CD4-positive, alpha-beta T cell treated with Interferon alpha-2 for 1 hour (primary cell): ENCODE results near the gene IBA57.

Experiments used
- DNase-seq, 2 donors: peaks; one replicate each; pipeline ENCODE4 v3.0.0-alpha.2; 2020 to 2022

IBA57 gene

DNA sequence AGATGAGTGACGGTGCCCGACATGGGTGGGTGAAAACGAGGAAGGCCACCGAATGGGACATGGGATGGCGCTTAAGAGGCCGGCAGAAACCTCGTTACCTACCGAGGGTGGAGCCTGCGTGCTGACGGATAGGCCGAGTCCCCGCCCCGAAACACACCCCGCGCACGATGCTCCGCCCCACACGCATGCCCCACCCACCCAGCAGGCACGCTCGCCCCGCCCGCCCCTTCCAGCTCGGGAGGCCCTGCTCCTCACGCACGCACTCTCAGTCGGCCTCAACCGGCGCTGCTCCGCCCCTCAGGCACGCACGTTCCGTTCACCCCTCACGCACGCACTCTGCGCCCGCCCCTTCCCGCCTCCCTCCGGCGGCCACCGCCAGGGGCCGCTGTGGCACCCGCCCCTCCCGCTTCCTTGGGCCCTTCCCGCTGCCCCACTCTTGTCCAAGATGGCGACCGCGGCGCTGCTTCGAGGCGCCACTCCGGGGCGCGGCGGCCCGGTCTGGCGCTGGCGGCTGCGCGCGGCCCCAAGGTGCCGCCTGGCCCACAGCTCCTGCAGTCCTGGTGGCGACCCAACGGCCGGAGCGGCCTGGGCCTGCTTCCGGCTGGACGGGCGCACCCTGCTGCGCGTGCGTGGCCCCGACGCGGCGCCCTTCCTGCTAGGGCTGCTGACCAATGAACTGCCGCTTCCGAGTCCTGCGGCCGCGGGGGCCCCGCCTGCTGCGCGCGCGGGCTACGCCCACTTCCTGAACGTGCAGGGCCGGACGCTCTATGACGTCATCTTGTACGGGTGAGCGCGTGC is at the start of gene IBA57:
TSS of gene IBA57 (plus strand) at position 433 of the 798 bp plus-strand sequence. CDS start at position 446, 13 bp downstream.
- peak; percentile 100 for DNase-seq

DNA sequence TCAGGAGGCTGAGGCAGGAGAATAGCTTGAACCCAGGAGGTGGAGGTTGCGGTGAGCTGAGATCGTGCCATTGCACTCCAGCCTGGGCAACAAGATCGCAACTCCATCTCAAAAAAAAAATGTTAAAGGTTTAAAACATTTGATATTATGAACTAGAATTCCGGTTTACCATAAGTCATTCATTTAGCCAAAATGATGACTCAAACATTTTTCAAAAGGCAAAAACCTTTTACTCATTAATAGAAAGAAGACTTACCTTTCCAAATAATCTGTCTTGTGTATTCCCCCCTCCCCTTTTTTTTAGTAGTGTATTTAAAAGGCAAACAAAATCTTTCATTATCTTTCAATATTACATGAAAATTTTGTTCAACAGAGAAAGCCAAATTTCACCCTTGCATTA is 48.3 kb upstream of the IBA57 start:
- DNase-seq, result no peak

DNA sequence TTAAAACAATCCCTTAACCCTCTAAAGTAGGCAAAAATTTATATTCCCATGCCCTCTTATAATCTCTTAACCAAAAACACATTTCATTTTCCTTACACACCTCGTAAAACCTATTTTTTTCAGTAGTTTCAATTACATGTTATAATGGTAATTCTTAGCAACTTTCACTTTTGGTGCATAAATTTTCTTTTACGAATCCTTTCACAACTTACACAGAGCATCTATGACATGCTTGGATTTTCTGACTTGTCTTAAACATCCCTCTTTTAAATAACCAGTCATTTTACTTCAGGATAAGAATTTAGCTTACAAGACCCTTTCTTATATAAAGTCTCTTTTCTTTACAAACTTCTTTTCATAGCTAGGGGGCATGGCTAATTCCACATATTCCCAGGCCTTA is 47.6 kb upstream of the IBA57 start:
- no peak for DNase-seq

DNA sequence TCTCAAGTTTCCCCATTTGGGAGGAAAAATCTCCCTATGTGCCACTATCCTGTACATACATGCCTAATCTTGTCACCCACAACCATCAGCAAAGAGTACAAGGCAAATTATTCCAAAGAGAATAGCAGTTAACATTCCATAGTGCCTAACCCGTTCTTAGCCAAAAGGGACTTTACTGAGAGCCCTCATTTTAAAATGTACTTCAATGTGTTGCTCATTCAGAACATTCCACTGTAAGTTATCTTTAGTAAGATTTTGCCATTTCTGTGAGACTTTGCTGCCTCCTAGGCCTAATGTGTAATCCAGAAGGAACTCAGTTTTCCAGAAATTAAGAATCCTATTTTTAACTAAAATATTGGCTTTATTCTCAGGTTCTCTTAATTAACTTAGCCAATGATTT is 45.3 kb upstream of the IBA57 start:
- DNase-seq, result no peak

DNA sequence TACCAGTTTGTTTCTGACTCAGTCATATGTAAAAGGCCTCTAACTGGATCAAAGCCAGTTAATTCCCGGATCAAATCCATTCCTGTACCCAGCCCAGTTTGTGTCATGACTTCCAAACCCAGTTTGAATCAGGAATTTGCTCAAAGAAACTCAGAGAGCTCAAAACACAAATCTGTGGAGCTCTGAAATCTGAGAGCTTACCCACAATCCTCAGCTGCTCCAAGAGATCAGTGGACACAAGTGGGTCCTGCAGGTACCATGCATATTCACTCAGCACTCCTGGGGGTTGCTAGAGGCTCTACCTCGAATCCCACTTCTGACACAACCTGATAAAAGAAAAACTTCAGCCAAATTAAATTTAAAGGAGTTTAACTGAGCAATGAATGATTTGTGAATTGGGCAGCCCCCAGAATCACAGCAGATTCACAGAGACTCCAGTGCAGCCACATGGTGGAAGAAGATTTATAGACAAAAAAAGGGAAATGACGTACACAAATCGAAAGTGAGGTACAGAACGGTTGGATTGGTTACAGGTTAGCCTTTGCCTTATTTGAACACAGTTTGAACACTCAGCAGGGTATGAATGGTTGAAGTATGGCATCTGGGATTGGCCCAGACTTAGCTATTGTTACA is 44.6 kb upstream of the IBA57 start:
- peak in 1 of 2 donors; percentile 37 for DNase-seq

DNA sequence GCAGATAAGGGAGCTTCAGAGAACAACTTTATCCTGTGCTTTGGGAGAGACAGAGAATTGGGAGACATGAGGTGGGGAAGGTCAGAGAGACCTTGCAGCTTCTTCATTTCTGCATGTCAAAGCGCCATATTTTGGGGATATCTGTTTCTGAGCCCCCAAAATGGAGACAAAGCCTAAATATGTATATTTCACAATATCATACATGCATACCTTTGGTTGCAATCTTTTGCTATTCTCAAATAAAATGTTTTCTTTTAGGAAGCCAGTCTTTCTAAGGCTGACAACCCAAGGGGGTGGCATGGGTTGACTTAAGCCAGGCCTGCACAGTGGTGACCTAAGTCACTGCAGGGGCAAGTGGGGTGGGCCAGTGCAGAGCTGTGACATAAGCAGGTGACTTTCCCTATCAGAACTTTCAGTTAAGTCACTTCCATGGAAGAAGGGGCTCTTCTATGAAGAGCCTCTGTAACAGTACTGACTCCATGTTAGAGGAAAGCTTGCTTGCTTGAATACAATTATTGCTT is 42.6 kb upstream of the IBA57 start:
- no peak for DNase-seq

DNA sequence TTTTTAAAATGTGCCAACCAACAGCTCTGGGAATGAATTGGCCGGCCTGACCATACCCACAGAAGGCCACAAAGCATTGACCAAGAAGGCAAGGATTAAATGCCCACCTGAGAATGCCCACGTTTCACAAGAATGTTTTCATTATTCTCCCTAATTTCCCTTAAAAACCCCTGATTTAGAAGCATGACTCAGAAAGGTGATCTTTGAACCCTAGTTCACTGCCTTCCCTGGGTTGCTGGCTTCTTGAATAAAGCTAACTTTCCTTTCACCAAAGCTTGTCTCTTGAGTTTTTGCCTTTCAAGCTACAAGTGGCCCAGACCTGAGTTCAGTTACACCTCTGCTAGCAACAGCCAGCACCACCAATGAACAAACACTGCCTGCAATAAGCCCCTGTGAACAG is 42.1 kb upstream of the IBA57 start:
- no peak for DNase-seq

DNA sequence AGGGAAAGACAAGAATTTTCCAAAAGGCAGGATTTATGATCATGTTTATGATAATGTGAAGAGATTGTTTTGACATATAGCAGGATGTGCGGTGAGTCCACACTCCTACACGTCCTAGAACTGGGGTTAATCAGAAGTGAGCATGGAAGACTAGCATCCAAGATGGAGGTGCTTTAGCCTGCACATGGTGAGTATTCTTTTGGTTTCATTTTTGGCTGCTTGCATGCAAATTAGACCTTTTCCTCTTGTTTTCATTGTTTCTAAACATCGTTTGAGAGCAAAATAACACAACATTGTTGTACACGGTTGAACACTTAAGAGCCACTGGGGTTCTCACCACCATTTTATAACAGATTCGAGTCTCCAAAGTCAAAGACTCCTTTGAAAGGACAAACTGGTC is 40.4 kb upstream of the IBA57 start:
- no peak for DNase-seq

DNA sequence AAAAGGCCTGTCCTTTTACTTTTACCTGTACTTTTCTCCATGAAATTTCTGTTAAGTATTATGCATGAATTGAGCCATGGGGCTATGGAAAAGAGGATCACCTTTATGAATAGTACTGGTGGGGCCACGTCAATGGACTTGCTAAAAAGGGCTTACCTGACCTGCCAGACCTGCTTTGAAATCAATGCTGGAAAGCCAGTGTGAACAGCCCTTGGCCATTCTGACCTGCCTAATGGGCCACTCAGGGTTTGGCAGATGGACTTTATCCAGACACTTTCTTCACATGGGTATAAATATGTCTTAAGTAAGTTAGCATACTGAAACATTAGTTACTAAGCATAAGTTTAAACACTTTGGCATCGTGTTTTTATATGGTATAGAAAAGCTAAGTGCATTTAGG is 33.8 kb upstream of the IBA57 start:
- no peak for DNase-seq

DNA sequence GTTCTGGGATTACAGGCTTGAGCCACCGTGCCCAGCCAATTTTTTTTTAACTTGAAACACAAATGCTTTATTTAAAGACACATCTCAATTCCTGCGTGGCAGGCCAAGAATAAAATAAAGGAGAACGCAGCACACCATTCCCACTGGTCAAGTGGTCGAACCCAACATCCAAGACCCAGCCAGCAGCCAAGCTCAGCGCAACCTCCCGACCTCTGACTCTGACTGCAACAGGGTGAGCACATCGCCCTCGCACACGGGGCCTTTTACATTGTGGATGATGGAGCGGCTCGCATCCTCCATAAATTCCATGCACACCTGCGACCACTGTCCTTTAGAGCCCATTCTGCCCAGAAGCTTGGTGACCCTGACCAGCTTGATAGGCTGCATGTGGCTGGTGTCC is 31.0 kb upstream of the IBA57 start:
- no peak for DNase-seq

DNA sequence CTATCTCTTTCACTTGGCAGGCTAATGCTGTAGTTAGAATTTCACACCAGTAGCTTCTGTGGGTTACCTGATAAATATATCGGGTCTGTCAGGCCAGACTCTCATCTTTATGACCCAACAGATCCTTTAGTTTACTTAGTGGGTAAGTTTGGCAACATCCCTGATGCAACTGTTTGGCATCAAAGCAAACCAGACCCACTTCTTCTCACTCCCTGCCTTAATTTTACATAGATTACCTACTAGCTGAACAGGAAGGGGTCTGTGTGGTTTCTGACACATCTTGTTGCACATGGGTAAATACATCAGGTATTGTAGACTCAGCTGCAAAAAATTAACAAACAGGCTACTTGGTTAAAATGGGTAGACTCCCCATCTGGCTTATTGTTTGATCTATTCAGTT is 28.7 kb upstream of the IBA57 start:
- peak in 1 of 2 donors; percentile 24 for DNase-seq

DNA sequence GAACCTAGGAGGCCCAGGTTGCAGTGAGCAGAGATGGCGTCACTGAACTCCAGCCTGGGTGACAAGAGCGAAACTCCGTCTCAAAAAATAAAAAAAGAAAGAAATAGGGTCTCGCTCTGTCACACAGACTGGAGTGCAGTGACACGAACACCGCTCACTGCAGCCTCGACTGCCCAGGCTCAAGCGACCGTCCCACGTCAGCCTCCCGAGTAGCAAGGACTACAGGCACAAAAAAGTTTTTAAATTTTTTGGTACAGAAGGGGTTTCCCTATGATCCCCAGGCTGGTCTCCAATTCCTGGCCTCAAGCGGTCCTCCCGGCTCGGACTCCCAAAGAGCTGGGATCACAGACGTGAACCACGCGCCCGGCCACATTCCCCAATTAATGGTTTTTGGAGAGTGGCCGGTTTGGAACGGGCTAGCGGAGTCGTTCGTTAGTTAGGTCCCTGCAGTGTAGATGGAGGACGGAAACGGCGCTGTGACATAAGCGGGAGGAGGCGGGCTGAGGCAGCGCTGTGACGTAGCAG is 26.1 kb upstream of the IBA57 start:
- DNase-seq, result no peak

DNA sequence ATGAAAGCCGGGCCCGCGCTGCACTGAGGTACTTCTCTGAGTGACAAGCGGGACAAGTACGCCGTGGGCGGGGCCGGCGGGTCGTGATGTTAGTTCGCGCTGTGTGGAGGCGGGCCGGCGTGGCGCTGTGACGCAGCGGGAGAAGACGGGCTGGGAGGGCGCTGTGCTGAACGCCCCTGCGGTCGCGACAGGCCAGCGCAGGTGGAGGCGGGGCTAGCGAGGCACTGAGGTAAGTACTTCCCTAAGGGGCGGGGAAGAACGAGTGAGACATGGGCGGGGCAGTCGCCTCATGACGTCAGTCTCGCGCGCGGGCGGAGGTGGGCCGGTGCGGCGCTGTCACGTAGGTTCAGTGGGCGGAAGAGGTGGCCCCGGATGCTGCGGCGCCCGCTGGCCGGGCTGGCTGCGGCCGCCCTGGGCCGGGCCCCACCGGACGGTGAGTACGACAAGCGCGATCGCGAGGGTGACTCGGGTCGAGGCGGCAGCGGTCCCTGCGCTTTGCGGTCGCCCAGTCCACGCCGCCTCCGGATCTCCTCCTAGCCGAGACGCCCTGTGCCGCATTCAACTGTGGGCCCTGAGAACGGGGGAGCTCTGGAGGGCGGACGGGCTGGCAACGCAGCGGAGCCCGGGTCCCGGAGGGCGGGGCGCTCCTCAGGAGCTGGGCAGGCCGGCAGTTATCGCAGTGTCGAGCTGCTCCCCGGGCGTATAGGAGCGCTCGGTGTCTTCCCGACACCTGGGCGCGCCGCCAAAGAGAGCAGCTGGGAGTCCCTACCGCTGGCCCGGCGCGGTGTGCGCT is 25.5 kb upstream of the IBA57 start, which contains the start of gene GUK1:
TSS of gene GUK1 (plus strand) at position 349 of the 793 bp plus-strand sequence. CDS start at position 373, 24 bp downstream.
- DNase-seq, result peak; percentile 100

DNA sequence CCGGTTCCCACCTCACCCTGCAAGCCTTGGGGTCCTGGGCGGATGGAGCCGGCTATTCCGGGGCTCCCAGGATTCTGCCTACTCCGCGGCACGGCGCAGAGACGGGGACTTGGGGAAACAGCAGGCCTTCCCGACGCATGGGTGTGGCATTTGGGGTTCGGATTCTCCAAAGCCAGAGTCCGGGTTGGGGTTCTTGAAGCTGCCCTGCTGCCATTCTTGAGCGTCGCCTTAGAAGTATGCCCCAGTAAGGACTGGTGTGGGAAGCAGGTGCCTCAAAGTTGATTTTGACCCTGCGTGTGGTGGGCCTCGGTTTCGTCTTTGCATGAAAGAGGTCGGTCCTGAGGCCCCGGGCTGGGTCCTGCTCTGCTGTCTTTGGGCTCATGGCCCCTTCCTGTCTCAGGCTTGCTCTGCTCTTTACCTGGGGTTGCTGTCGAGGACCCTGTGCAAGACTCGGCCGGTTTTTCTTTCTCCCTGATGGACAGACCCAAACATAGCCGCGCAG is 24.8 kb upstream of the IBA57 start:
- no peak for DNase-seq

DNA sequence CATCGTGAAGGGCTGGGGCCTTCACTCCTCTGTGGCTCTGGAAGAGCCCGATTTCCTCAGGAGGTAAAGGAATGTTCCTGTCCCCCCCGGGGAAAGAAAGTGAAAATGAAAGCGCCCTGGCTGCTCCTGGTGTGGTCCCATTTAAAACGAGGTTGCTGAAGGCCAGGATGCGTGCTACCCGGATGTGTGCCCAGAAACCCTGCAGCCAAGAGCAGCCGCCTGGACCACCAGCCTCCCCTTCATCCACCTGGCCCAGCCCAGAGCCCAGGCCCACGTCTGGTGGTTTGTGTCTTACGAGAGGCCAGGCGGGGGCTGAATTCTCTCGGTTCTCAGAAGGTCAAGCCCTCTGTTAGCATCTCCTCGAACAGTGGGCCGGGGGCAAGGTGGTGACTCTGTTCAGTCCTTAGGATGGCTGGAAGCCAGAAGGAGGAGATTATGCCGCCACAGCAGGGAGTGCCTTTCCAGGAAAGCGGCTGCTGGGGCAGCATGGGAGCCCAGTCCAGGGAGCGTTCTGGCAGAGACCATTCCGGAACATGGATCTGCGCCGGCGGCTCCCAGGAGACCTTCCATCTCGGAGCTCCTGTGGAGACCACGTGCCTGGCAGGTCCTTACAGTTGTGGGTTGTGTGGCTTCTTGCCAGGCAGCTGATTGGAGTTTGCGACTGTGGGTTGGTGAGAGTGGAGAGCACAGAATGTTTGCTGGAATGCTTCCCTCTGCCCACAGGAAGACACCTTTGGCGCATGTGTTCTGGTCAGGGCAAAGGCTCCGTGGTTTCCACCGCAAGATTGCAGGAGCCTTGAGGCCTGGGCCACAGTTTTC is 24.2 kb upstream of the IBA57 start:
- peak in 1 of 2 donors; percentile 54 for DNase-seq

DNA sequence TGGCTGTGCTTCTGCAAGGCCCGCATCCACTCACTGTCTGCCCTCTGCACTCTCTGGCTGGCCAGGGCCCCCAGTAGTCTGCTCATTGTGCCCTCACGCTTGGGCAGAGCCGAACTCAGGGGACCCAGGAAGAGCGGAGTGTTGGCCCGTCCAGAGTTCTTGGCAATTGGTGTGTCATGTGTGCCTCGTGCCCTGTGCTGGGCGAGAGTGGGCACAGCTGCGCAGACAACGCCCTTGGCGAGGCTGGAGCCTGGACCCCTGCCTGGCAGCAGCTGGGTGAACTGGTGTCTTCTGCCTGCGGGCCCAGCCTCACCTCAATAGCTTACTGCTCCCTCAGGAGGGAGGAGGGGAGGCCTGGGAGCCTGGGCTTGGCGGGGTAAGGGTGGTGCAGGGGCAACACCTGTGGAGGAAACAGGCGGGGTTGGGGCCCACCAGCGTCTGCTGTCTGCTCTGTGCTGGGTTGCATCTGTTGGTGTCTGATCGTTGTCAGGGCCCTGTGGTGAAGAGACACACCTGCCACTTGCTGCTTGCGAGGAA is 23.4 kb upstream of the IBA57 start:
- no peak for DNase-seq

DNA sequence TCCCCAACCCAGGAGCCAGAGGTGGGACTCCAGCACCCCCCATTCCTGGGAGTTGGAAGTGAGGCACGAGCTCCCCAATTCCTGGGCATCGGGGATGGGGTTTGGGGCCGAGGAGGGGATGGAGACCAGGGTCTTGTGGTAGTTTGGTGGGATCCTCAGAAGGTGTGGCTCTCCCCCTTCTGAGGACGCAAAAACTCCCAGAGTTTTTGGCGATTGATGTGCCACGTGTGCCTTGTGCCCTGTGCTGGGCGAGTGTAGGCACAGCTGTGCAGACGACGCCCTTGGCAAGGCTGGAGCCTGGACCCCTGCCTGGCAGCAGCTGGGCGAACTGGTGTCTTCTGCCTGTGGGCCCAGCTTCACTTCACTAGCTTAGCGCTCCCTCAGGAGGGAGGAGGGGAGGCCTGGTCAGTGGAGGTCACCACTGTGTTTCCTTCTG is 22.9 kb upstream of the IBA57 start:
- no peak for DNase-seq

DNA sequence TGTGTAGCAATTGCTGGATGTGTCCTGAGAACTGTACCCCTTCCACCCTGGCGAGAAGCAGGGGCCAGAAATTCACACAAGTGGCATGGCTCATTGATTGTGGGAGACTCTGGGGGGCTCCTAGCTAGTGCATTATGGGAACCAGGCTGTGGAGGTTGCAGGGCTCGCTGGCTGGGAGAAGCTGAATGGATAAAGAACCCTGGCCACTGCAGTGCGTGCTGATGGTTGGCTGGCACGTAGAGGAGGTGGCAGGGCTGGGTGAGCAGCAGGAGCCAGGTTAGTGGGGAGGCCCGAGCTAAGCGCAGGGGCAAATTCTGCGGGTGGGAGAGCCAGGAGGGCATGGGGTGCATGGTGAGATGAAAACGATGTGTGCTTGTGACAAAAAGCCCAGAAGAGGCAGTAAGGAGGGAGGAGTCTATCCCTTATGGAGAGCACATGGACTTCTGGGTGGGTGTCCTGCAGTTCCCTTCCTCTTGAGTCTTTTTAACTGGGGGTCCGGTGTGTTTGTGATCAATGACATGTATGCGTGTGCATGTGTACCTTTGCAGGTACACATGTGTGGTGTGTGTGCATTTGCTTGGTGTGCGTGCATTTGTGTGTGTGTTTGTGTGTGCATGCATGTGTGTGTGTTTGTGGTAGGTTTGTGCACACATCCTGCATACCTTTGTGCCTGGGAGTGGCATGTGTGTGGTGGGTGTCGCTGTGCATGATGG is 22.0 kb upstream of the IBA57 start:
- DNase-seq, result no peak

DNA sequence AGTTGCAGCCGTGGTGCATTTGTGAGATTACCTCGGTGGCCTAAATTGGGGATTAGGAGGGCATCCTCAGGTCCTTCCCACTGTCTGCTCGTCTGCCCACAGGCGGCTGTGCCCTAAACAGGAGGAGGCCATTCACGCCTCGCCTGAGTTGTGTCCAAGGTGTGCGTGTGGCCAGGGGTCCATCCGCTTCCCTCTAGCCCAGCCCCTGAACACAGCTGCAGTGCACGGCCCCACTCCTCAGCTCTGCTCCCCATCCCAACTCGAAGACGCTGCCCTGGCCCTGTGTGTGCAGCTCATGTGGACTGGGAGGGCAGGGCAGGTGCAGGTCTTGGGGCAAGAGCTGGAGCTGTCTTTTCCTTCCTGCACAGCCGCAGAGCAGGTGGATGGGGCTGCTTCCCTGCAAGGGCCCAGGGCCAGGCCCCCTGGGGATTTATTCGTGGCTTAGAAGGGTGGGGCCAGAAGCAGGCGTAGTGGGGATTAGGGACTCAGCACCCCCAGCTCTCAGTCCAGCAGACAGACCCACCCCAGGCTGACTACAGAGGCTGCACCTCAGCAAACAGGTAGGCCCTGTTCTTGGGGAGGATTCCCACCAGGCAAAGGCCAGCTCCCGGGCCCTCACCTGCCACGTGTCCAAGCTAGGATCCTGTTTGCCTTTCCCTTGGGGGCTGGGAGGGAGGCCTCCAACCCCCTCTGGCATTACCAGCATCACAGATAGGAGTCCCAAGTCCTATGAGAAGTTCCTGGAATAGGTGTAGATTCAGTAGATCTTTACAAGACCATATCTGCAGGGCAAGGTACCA is 21.2 kb upstream of the IBA57 start:
- DNase-seq, result no peak

DNA sequence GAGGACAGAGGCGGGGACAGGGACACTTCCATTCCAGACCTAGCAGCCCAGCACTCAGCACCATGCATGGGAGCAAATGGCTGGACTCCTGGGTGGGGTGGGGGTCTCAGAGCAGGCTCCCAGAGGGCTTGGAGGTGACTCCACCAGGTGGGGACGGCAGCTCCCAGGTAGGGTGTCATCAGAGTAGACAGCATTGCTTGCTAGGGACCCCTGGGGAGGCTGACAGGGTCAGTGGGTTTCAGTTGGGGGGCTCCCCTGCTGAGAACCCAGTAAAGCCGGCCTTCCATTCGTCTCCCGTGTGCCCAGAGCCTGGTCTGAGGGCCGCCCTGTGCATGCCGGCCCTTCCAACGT is 20.6 kb upstream of the IBA57 start:
- no peak for DNase-seq
